Fibroblast of peridontal ligament (primary cell): ENCODE results near the gene ST8SIA2.

Source experiments
- DNase-seq: peaks from one replicate; pipeline ENCODE4 v3.0.0-alpha.2; 2010; ENCODE audit errors: extremely low read depth

ST8SIA2 gene

DNA sequence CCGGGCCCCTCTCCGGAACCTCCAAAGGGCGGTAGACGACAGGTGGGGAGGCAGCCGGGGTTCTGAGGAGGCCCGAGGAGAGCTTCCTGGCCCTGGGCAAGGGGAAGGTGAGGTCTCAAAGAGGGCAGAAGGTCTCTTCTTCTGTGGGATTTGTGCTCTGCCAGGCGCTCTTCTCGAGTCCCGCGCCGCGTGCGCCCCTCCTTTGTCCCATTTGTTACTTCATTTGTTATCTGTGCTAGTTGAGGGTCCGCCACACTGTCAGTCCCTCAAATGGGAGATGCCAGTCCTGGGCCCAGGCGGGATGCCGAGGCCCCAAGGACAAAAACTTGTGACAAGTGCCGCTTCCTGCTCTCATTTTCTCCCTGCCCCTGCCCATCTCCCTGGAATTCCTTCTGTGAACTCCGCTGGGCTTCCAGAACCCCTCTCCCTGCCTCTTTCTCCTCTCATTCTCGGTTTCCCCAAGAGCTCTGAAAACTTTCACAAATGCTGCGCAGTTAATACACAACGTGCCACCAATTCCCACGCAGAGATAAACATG is 1.5 kb downstream of the ST8SIA2 start:
- no peak for DNase-seq

DNA sequence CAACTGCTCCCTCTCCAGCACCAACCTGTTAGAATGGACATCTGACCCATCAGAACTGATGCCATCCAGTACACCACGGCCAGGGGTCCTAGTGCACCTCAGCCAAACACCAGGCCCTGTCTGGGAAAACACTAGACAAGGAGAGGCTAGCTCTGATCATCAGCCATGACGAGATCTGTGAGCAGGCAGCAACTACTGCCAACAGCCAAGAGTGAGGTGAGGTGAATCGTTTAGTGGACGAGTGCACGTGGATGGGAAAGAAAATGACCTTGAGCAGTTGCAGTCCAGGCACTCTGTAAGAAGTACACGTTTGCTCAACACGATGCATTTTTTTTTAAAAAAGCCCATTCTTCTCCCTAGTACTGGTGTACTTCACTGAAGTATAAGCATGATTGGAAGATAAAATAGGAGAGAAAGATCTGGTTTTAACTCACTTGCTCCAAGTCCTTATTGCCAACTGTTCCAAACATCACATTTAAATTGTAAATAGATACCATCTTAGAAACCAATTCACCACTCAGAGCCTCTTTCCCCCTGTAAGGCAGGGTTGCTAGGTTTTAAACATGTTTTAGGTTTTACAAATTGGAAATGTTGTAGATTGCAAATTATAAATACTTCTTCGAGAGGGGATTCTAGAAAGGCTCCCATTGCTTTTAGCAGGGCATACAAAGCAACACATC is 5.7 kb downstream of the ST8SIA2 start:
- no peak for DNase-seq

DNA sequence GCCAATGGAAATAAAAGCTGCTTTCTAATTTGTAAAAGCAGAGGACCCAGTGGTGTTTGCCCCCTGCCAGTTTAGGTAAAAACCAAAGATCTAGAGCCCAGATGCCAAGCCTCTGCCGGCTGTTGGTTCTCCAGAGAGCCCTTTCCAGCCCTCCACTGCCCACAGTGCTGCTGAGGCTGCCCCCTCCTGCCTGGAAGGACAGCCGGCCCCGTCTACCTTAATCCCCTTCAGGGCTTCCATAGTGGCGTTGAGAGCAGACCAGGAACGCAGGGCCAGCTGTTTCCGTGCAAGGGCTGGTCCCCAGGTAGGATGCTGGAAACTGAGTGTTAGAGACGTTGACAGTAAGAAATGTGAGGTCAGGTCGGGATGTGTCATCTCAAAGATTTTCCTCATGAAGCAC is 6.9 kb downstream of the ST8SIA2 start:
- DNase-seq, result no peak

DNA sequence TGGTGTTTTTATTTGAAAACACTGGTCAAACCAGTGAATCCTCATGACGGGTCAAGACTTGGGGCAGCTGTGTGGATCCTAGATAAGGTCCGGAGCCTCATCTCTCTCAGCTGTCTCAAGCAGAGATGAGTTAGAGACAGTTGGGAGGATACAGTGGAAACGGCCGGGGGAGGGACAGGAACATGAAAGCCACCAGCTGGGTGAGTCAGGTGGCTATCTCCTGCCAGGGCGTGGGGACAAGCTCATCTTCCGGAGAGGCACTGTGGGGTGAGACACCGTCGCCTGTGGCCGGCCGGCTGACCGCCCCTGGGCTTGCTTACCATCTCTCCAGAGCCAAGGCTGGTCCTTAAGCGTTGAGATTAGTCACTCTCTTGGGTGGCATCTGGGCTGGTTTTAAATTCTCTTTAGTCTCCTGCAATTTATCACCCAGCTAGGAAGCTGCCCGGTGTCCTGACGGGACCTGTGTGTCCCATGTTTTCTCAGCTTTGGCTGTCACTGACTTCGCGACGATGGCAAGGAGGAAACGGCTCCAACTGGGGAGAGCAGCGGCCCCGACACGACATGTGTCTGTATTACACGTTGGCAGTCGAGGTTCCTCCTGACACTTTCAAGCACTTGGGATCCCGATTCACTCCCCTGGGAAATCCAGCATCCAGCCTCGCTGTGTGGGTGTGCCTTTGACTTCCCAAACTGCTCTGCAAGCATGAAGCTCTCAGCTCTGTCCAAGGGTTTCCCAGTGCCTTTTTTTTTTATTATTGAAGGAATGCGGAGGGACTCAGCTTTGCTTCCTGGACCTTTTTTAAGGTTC is 7.5 kb downstream of the ST8SIA2 start:
- no peak for DNase-seq

DNA sequence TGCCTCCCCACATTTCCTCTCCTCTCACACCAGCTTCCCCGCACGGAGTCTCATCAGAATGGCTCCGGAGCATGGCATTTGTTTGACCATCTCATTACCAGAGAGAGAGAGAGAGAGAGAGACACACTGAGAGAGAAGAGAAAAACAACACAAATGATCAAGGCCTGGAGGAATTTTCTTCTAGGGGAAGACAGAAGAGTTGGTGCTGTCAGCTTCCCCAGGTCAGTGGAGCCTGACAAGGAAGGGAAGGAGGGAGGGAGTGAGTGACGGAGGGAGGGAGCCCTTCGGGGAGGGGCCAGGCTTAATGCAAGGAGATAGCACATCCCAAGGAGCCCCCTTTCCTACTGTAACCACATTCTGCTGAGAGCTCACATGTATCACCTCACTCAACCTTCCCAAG is 9.1 kb downstream of the ST8SIA2 start:
- DNase-seq, result no peak

DNA sequence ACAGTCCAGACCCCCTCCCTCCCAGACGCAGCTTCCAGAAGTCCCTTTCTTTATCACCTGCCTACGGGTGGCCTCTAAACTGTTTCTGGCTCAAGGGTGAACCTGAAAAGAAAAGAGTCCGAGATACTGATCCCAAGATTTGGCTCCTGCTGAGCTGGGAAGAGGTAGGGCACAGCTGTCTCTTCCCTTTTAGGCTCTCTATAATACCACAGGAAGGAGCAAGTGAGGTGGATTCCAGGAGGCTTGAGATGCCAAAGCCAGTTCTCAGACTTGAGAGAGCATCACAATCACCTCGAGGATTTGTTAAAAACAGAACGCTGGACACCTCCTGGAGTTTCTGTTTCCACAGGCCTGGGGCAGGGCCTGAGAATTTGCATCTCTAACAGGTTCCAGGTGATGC is 12.3 kb downstream of the ST8SIA2 start:
- DNase-seq, result no peak

DNA sequence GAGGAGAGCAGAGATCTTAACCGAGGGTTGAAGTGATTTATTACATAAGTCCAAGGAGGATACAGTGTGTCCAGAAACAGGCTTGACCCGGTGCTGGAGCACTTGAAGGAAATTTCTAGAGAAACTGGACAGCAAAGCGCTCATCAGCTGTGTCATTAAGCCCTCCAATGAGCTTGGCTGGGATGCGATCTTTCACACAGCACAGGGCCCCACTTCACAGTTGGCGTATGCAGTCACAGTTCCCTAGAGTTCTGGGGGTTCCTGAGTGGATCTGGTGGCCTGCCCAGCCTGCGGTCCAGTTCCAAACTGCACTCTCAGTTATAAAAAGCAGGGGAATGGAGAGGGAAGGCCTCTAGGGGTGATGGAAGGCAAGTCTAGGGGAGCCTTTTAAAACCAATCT is 13.6 kb downstream of the ST8SIA2 start:
- DNase-seq, result no peak

DNA sequence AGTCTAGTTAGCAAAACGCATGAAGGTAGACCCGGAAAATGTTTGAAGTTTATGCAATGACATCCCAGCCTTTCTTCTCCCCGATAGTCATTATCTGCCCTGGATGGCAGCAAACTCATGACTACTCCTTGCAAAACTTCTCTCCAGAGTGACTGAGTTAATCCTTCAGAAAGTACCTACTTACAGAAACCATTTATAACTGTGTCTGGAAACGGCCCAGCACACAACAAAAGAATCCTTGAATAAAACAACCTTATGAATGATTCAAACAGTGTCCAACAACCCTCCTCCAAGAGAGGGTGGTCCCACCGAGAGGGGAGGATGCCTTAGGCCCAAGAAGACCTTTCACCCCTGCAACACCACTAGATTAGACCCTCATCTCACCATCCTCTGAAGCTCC is 14.2 kb downstream of the ST8SIA2 start:
- no peak for DNase-seq

DNA sequence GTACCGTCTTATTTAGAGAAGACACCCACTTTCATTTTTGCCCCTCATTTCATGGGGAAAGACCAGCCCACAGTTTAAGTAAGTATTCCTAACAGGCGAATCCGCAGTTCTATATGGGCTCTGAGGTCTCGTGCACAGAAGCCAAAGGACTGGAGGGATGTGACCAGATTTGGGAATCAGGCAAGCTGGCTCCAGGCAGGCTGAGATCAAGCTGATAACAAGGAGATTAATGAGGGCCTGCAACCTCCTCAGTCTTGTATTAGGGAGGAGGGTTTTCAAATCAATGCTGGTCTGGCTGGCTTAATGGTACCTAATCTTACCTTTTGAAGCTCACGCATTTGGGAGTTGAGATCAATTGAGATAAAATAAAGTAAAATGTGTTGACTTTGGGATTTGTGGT is 15.3 kb downstream of the ST8SIA2 start:
- DNase-seq, result no peak

DNA sequence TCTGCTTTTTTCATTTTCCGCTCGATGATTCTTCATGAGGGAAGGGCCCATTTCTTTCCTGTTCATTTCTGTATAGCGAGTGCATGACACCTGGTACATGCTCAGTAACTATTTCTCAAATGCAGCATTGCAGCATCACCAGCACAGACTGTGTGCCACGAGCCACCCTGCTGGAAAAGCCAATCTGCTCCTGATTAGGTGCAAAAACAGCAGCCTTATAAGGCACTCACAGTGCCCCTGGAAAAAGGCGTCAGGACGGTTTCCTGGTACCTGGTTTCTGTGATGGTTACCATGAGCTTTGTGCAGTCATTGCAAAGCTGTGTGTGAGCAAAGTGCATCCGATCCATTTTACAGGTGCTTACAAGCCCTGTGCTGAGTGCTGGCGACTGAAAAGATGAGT is 15.8 kb downstream of the ST8SIA2 start:
- DNase-seq, result no peak

GRCh38 chr15:92410537-92410936 is 16.9 kb downstream of the ST8SIA2 start:
- no peak for DNase-seq

- DNase-seq, result no peak
Observed at GRCh38 chr15:92411256-92411655, 17.6 kb downstream of the ST8SIA2 start.

DNA sequence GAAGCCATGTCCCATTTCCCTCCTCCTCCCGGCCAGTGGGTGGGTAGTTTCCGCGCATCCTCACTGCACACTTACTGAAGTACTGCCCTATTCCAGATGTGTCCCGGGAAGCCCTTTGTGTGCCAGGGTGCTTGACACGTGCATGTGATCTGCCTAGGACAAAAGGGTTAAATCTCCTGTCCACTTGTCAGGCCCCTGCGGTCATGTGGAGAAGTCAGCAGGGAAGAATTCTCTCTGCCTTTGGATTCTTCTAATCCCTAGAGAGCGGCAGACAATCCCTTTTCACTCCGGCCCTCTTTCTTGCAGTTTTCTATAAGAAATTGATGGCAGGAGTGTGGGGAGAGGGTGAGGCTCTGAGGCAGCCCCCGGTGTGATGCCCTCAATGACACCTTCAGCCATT is 19.8 kb downstream of the ST8SIA2 start:
- DNase-seq, result no peak

DNA sequence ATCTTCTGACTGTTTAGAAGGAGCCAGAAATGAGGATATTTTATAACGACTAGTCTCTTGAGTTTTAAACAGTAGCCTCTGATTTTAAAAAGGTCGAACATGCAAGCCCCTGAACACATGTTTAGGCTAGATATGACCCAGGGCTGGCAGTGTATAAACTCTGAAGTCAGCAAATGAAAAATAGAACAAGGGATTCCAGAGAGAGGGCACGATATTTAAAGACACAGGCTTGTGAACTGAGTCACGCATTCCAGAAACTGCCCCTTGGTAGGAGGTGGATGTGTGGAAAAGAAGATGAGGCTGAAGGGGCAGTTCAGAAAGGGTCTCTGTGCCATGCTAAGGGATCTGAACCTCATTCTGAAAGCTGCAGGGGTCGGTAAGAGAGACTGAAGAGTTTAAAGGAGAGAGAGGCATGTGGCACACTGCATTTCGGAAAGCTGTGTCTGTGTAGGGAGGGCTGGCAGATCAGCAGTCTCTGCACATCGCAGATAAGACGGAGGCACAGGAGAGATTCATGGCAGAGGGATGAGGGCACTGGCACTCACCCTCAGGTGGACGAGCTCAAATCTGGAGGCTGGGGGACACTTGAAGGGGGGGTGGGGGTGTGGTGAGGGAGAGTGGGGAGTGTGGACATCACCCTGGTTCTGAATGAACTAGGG is 22.1 kb downstream of the ST8SIA2 start:
- no peak for DNase-seq

DNA sequence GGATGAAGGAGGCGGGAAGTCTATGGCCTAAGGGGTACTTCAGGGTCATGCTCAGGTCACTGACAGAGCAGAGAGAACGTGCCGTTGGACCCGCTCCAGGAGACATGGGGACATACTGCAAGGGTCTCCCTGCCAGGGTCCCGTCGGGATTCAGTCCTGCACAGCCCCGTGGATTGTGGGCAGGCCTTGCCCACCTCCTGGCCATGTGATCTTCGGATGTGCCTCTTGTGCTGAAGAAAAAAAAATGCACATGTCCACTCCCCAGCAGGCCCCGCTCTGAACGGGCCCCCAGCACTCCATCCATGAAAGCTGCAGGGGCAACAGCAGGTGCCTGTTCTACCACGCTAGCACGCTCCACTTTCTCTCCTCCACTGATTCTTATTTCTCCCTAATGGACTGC is 22.9 kb downstream of the ST8SIA2 start:
- no peak for DNase-seq

GRCh38 chr15:92417716-92418115 is 24.0 kb downstream of the ST8SIA2 start:
- DNase-seq, result no peak

- DNase-seq, result no peak
Observed at GRCh38 chr15:92418864-92419263, 25.2 kb downstream of the ST8SIA2 start.

DNA sequence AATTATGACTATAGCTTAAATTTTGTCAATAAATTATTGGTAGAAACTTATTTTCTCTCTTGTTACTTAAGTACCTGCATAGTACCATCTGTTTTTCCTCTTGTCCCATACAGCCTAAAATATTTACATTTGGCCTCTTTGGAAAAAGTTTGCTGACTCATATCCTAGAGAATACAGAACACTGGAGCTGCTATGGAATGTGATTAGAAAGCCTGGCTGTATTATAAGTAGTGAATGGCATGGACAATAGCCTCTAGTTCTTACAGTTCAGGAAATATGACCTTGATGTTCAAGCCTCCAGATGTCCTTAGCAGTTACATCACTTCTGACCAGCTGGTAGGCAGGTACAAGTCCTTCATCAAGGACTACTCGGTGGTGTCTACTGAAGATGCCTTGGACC is 28.3 kb downstream of the ST8SIA2 start:
- DNase-seq, result peak; percentile 54

- DNase-seq, result no peak
Observed at GRCh38 chr15:92425578-92426225, 32.0 kb downstream of the ST8SIA2 start.

DNA sequence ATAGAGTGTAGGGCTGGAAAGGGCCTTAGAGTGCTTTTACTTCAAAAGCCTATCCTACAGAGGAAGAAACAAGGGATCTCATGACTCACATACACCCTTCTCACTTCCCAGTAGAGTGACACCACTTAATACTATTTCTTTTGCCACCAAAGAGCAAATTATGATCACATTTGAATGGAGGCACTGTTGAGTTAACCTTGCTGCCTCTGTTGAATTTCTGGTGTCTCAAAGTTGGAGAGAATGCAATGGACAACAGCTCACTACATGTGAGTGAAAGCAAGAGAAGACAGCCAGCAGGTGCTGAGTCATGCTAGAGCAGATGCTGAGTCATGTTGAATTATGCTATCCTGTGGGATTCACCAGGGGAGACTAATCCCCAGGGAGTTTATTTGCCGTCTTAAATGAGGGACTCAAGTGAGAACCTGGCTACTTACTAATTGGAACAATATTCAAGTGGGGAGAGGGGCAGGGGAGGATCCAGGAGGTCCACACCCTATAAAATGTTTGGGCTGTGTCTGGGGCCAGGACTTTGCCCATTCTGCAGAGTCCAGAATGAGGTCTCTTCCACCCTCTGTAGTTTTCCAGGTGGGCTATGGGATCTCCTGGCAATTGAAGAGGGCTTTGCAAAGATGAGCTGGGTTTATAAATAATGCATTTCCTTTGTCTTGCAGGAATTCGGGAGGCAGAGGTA is 35.8 kb downstream of the ST8SIA2 start:
- DNase-seq, result peak; percentile 62

DNA sequence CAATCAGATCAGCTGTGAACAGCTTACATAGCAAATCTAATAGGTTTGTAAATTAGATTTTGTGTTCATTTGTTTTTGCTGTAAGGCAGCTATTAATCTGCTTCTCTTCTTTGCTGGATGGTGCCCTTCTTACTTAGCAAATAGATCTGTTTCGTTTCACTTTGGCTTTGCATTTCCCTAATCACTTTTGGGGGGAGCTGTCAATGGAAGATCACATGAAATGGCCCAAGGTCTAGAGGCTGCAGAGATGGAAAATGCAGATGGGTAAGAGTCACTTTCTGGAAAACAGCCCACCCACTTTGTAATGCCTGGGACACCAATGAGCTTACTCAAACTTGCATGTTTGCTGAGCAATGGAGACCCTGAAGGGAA is 36.4 kb downstream of the ST8SIA2 start:
- no peak for DNase-seq

GRCh38 chr15:92435145-92435544 is 41.5 kb downstream of the ST8SIA2 start:
- DNase-seq, result no peak
